Caki2 (cell line): ENCODE measurements around the gene INSRR. TPM values are rescaled to one million over a fixed set of nuclear protein-coding genes. Genes with fewer than 3 reads are reported as not detected.

Experiments used
- DNase-seq: peaks from one replicate; pipeline ENCODE4 v3.0.0-alpha.2; 2015; ENCODE audit warnings: low read depth
- in situ Hi-C: cut with HindIII; loops from 2 replicates; pipeline ENCODE4 v1.10.0; 2016; ENCODE audit warnings: low sequenced_read_pairs, low pct_unique_long_range_greater_than_20kb, mixed read lengths
- total RNA-seq: library from RNA; depleted of rRNA; stranded (reverse); fragments of >200 nt; shearing (Covaris generic); gene quantifications from 2 replicates; pipeline ENCODE4 v1.2.3, GENCODE V29; 2014; ENCODE audit warnings: low replicate concordance

The INSRR gene
- total RNA-seq, 1 experiment from 2014 or later: 0.03 TPM

- in situ Hi-C loops: no loop called here
- DNase-seq: peak; percentile 55
Observed at GRCh38 chr1:156860113-156860627, 1.3 kb upstream of the INSRR start.

GRCh38 chr1:156859523-156860112 lies 701 bp upstream of the INSRR start:
- DNase-seq: no peak
- in situ Hi-C loops: no loop called here

- DNase-seq: no peak
- in situ Hi-C loops: no loop called here
Observed at GRCh38 chr1:156858555-156858956, 361 bp downstream of the INSRR start.

- no peak for DNase-seq
- in situ Hi-C loops: no loop called here
Observed at GRCh38 chr1:156857532-156857931, 1.4 kb downstream of the INSRR start.

- DNase-seq: no peak
- in situ Hi-C loops: no loop called here
Observed at GRCh38 chr1:156856282-156856785, 2.6 kb downstream of the INSRR start.

- in situ Hi-C loops: no loop called here
- no peak for DNase-seq
Observed at GRCh38 chr1:156854634-156855033, 4.3 kb downstream of the INSRR start.

- in situ Hi-C loops: no loop called here
- no peak for DNase-seq
Observed at GRCh38 chr1:156853761-156854160, 5.2 kb downstream of the INSRR start.

GRCh38 chr1:156852418-156852874 lies 6.5 kb downstream of the INSRR start:
- in situ Hi-C loops: no loop called here
- peak; percentile 18 for DNase-seq

GRCh38 chr1:156851779-156852417 lies 7.0 kb downstream of the INSRR start:
- no peak for DNase-seq
- in situ Hi-C loops: no loop called here

GRCh38 chr1:156849151-156849496 lies 9.8 kb downstream of the INSRR start:
- in situ Hi-C loops: no loop called here
- DNase-seq: no peak

GRCh38 chr1:156848461-156849150 lies 10.3 kb downstream of the INSRR start:
- no peak for DNase-seq
- in situ Hi-C loops: no loop called here

GRCh38 chr1:156847591-156848460 lies 11.1 kb downstream of the INSRR start:
- no peak for DNase-seq
- in situ Hi-C loops: no loop called here

- no peak for DNase-seq
- in situ Hi-C loops: no loop called here
Observed at GRCh38 chr1:156846643-156847042, 12.3 kb downstream of the INSRR start.

- in situ Hi-C loops: no loop called here
- no peak for DNase-seq
Observed at GRCh38 chr1:156845953-156846545, 12.9 kb downstream of the INSRR start.

- in situ Hi-C loops: no loop called here
- DNase-seq: no peak
Observed at GRCh38 chr1:156845055-156845952, 13.6 kb downstream of the INSRR start.

- no peak for DNase-seq
- in situ Hi-C loops: no loop called here
Observed at GRCh38 chr1:156844638-156845037, 14.3 kb downstream of the INSRR start.

- in situ Hi-C loops: no loop called here
- no peak for DNase-seq
Observed at GRCh38 chr1:156844102-156844501, 14.8 kb downstream of the INSRR start.
